HepG2 (cell line): ENCODE measurements around the gene GPR162. TPM values are rescaled to one million over a fixed set of nuclear protein-coding genes. Genes with fewer than 3 reads are reported as not detected.

Experiments
- BCL3 ChIP-seq: sonication (generic); formaldehyde crosslinking; IDR thresholded peaks from 2 replicates; pipeline ENCODE4 v1.5.1; 2020; ENCODE audit warnings: mild to moderate bottlenecking, missing genetic modification reagents, moderate library complexity
- CCAR2 ChIP-seq: fragments of 200-400 bp; formaldehyde crosslinking; optimal IDR thresholded peaks from 2 replicates; pipeline ENCODE3; 2018; ENCODE audit warnings: low read depth, mild to moderate bottlenecking, low read length, moderate library complexity
- ELK4 ChIP-seq: sonication (generic); formaldehyde crosslinking; IDR thresholded peaks from 2 replicates; pipeline ENCODE4 v1.9.0; 2021; ENCODE audit warnings: missing genetic modification reagents, borderline replicate concordance
- ESRRA ChIP-seq: sonication (generic); formaldehyde crosslinking; IDR thresholded peaks from 2 replicates; pipeline ENCODE4 v1.5.1; 2020; ENCODE audit warnings: mild to moderate bottlenecking, low read depth, missing genetic modification reagents
- FOXC1 ChIP-seq: sonication (generic); formaldehyde crosslinking; IDR thresholded peaks from 2 replicates; pipeline ENCODE4 v1.8.0; 2022; ENCODE audit warnings: mild to moderate bottlenecking, missing genetic modification reagents, borderline replicate concordance
- KDM5A ChIP-seq: fragments of 200-600 bp; sonication (generic); IDR thresholded peaks from 2 replicates; pipeline ENCODE4 v1.7.0; 2018; ENCODE audit warnings: antibody characterized with exemption, mild to moderate bottlenecking, low read length, borderline replicate concordance
- KDM5B ChIP-seq: sonication (generic); formaldehyde crosslinking; IDR thresholded peaks from 2 replicates; pipeline ENCODE4 v1.4.0; 2020; ENCODE audit warnings: missing genetic modification reagents, mild to moderate bottlenecking, borderline replicate concordance
- PHF20 ChIP-seq: sonication (generic); formaldehyde crosslinking; IDR thresholded peaks from 2 replicates; pipeline ENCODE4 v1.5.0; 2020; ENCODE audit warnings: mild to moderate bottlenecking, missing genetic modification reagents
- SMYD3 ChIP-seq: sonication (generic); formaldehyde crosslinking; IDR thresholded peaks from 2 replicates; pipeline ENCODE4 v1.8.1; 2023; ENCODE audit warnings: mild to moderate bottlenecking, missing genetic modification reagents
- STAT6 ChIP-seq: sonication (generic); formaldehyde crosslinking; IDR thresholded peaks from 2 replicates; pipeline ENCODE4 v1.4.0; 2020; ENCODE audit warnings: missing genetic modification reagents, mild to moderate bottlenecking, borderline replicate concordance
- THAP11 ChIP-seq: IDR thresholded peaks from 2 replicates; pipeline ENCODE4 v1.6.1; 2016; ENCODE audit warnings: missing biosample characterization, missing genetic modification reagents
- ZBTB38 ChIP-seq: sonication (generic); formaldehyde crosslinking; IDR thresholded peaks from 2 replicates; pipeline ENCODE4 v1.5.1; 2020; ENCODE audit warnings: mild to moderate bottlenecking, missing genetic modification reagents
- ZBTB7B ChIP-seq: sonication (generic); formaldehyde crosslinking; IDR thresholded peaks from 2 replicates; pipeline ENCODE4 v1.4.0; 2020; ENCODE audit warnings: missing genetic modification reagents
- ZNF296 ChIP-seq: sonication (generic); formaldehyde crosslinking; conservative IDR thresholded peaks from 2 replicates; pipeline ENCODE4 v1.5.0; 2020; ENCODE audit warnings: mild to moderate bottlenecking, missing genetic modification reagents
- ZNF329 ChIP-seq: sonication (generic); formaldehyde crosslinking; IDR thresholded peaks from 2 replicates; pipeline ENCODE4 v1.9.0; 2021; ENCODE audit warnings: low read depth, mild to moderate bottlenecking, missing genetic modification reagents
- ZNF510 ChIP-seq: sonication (generic); formaldehyde crosslinking; IDR thresholded peaks from 2 replicates; pipeline ENCODE4 v1.4.0; 2020; ENCODE audit warnings: low read depth, mild to moderate bottlenecking, missing genetic modification reagents
- ZNF615 ChIP-seq: sonication (generic); formaldehyde crosslinking; IDR thresholded peaks from 2 replicates; pipeline ENCODE4 v1.5.0; 2020; ENCODE audit warnings: mild to moderate bottlenecking, missing genetic modification reagents, borderline replicate concordance
- ZNF660 ChIP-seq: sonication (generic); formaldehyde crosslinking; IDR thresholded peaks from 2 replicates; pipeline ENCODE4 v1.5.1; 2020; ENCODE audit warnings: mild to moderate bottlenecking, low read depth, missing genetic modification reagents, borderline replicate concordance
- polyA plus RNA-seq, 8 experiments: library from polyadenylated mRNA; depleted of rRNA in 3 of 8; stranded (reverse) in 7 of 8; unstranded in 1 of 8; fragments of >200 nt; fragmentation: Illumina TruSeq in 4 of 8; extraction: Trizol in 4 of 8; gene quantifications; 2 replicates each; pipeline versions ENCODE4 v1.2.1 to v1.2.3, GENCODE V29; 2011 to 2016; ENCODE audit warnings: low read depth in 4 of 8, missing spikeins in 1 of 8, mixed read lengths in 1 of 8; ENCODE audit not compliant: insufficient read depth in 1 of 8
- total RNA-seq, 5 experiments: library from RNA; depleted of rRNA; stranded (reverse); fragments of >200 nt; fragmentation: Illumina TruSeq; extraction: Trizol; gene quantifications; 2 replicates each; pipeline ENCODE4 v1.2.3, GENCODE V29; 2016; ENCODE audit warnings: low read depth in 1 of 5
- TF ChIP-seq, protein P1 (sequence below): fragments of 450-650 bp; IDR thresholded peaks from 2 replicates; pipeline ENCODE4 v1.6.1; 2017; ENCODE audit warnings: mild to moderate bottlenecking
- TF ChIP-seq, protein P2 (sequence below): sonication (generic); formaldehyde crosslinking; IDR thresholded peaks from 2 replicates; pipeline ENCODE4 v1.8.0; 2022; ENCODE audit warnings: low read depth, missing genetic modification reagents

GPR162 gene
- total and polyA plus RNA-seq, 2 of the 13 experiments (the other 11 are each of a cell fraction or from before 2014, with no cell fraction given), result 0.08 TPM; not detected in 1

DNA sequence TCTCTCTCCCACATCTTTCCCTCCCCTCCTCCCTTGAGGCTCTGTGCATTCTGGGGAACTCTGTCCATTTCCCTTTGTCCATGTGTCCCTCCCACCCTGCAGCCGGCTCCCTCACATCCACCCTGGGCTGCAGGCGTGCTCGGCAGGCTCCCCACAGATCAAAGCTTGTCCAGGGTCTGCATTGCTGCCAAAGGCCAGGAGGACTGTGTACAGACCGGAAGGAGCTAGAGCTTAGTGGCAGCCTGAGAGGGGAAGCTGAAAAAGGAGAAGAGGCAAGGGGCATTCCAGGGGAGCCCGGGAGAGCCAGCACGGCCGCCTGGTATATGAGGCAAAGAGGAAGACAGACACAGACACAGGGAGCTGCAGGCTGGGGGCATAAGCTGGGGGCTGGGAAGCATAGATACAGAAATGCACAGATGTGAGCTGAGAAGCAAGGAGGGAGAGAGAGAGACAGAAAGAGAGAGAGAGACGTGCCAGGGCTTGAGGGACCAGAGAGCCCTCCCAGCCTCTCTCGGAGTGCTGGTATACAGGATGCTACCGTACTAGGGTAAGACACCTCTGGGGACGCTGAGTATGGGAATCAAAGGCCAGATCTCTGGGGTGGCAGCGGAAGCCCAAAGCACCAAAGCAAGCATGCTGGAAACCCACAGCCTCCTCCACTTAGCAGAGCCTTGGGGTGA, 29.0 kb upstream of the GPR162 start (continued):
- TF ChIP-seq, protein P1, sequence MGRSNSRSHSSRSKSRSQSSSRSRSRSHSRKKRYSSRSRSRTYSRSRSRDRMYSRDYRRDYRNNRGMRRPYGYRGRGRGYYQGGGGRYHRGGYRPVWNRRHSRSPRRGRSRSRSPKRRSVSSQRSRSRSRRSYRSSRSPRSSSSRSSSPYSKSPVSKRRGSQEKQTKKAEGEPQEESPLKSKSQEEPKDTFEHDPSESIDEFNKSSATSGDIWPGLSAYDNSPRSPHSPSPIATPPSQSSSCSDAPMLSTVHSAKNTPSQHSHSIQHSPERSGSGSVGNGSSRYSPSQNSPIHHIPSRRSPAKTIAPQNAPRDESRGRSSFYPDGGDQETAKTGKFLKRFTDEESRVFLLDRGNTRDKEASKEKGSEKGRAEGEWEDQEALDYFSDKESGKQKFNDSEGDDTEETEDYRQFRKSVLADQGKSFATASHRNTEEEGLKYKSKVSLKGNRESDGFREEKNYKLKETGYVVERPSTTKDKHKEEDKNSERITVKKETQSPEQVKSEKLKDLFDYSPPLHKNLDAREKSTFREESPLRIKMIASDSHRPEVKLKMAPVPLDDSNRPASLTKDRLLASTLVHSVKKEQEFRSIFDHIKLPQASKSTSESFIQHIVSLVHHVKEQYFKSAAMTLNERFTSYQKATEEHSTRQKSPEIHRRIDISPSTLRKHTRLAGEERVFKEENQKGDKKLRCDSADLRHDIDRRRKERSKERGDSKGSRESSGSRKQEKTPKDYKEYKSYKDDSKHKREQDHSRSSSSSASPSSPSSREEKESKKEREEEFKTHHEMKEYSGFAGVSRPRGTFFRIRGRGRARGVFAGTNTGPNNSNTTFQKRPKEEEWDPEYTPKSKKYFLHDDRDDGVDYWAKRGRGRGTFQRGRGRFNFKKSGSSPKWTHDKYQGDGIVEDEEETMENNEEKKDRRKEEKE, result no peak
- peak; percentile 54 for TF ChIP-seq THAP11 (CRISPR knock-in tag)
- TF ChIP-seq KDM5B (CRISPR knock-in tag), result peak; percentile 59; the same call in 1 of the 2 replicates
- TF ChIP-seq PHF20 (CRISPR knock-in tag), result peak; percentile 48; the same call in 1 of the 2 replicates
- no peak for TF ChIP-seq KDM5A
- TF ChIP-seq ZBTB7B, result peak; percentile 88; the same call in 1 of the 2 replicates
- TF ChIP-seq SMYD3 (CRISPR knock-in tag), result no peak
- no peak for TF ChIP-seq ELK4 (CRISPR knock-in tag)
- TF ChIP-seq ZNF615 (CRISPR knock-in tag), result no peak
- TF ChIP-seq ZNF660 (CRISPR knock-in tag), result no peak
- TF ChIP-seq FOXC1, result no peak
- no peak for TF ChIP-seq ZNF296 (CRISPR knock-in tag)
- no peak for TF ChIP-seq ZNF329
- TF ChIP-seq, protein P2, sequence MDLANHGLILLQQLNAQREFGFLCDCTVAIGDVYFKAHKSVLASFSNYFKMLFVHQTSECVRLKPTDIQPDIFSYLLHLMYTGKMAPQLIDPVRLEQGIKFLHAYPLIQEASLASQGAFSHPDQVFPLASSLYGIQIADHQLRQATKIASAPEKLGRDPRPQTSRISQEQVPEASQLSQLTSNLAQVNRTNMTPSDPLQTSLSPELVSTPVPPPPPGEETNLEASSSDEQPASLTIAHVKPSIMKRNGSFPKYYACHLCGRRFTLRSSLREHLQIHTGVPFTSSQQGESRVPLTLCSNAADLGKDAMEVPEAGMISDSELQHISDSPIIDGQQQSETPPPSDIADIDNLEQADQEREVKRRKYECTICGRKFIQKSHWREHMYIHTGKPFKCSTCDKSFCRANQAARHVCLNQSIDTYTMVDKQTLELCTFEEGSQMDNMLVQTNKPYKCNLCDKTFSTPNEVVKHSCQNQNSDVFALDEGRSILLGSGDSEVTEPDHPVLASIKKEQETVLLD (CRISPR knock-in tag), result no peak
- no peak for TF ChIP-seq ZNF510 (CRISPR knock-in tag)
- no peak for TF ChIP-seq ESRRA (CRISPR knock-in tag)
- TF ChIP-seq CCAR2, result no peak
- TF ChIP-seq STAT6 (CRISPR knock-in tag), result 0 out of 2 replicates have a peak, but pooled peaks have one; percentile 51
- peak; percentile 77; the same call in 1 of the 2 replicates for TF ChIP-seq BCL3 (CRISPR knock-in tag)
- peak; percentile 76 for TF ChIP-seq ZBTB38
